DND-41 (cell line): ENCODE data around the gene DYNLT2.

Experiments used
- ATAC-seq: fragments of 200-7000 bp; cut with Tn5 transposase; 3 replicates; pipeline ENCODE4 v1.9.1; 2021; ENCODE audit warnings: low read depth; ENCODE audit not compliant: insufficient read depth
- DNase-seq: peaks from one replicate; pipeline ENCODE4 v3.0.0-alpha.2; 2020
- H2AFZ ChIP-seq: 2 replicates; pipeline ENCODE4 v1.6.0; 2012; ENCODE audit warnings: low read depth, low read length
- H3K27ac ChIP-seq: 2 replicates; pipeline ENCODE4 v1.5.1; 2012; ENCODE audit warnings: low read length, inconsistent platforms
- H3K27me3 ChIP-seq: fragments of 200-600 bp; sonication (generic); 2 replicates; pipeline ENCODE4 v1.6.0; 2012; ENCODE audit warnings: low read length, mild to moderate bottlenecking, inconsistent platforms; ENCODE audit not compliant: insufficient read depth, poor library complexity
- H3K36me3 ChIP-seq: 2 replicates; pipeline ENCODE4 v1.5.1; 2012; ENCODE audit warnings: low read length, inconsistent platforms; ENCODE audit not compliant: insufficient read depth
- H3K4me1 ChIP-seq: 2 replicates; pipeline ENCODE4 v1.5.1; 2012; ENCODE audit warnings: mild to moderate bottlenecking, low read length; ENCODE audit not compliant: insufficient read depth
- H3K4me2 ChIP-seq: 2 replicates; pipeline ENCODE4 v1.6.0; 2012; ENCODE audit warnings: mild to moderate bottlenecking, moderate library complexity, low read length, inconsistent platforms; ENCODE audit not compliant: insufficient read depth
- H3K4me3 ChIP-seq, 2 experiments: fragments of 200-600 bp in 1 of 2; shearing (Covaris generic) in 1 of 2; 2 replicates each; pipeline ENCODE4 v1.5.1; 2012 to 2016; ENCODE audit warnings: inconsistent platforms in 2 of 2, low read length in 2 of 2, mild to moderate bottlenecking in 2 of 2, low read depth in 1 of 2, moderate library complexity in 1 of 2
- H3K79me2 ChIP-seq: 2 replicates; pipeline ENCODE4 v1.6.0; 2012; ENCODE audit warnings: low read length, inconsistent platforms; ENCODE audit not compliant: insufficient read depth
- H3K9ac ChIP-seq: 2 replicates; pipeline ENCODE4 v1.6.0; 2012; ENCODE audit warnings: low read depth, mild to moderate bottlenecking, inconsistent platforms, low read length, moderate library complexity
- H3K9me3 ChIP-seq: 2 replicates; pipeline ENCODE4 v1.5.1; 2012; ENCODE audit warnings: low read length, moderate library complexity, mild to moderate bottlenecking, inconsistent platforms; ENCODE audit not compliant: insufficient read depth, severe bottlenecking
- H4K20me1 ChIP-seq: 2 replicates; pipeline ENCODE4 v1.6.0; 2012; ENCODE audit warnings: low read length; ENCODE audit not compliant: insufficient read depth
- CTCF ChIP-seq: IDR thresholded peaks from 2 replicates; pipeline ENCODE4 v1.5.1; 2012; ENCODE audit warnings: borderline replicate concordance, low read length, moderate library complexity, mild to moderate bottlenecking; ENCODE audit not compliant: poor library complexity, severe bottlenecking; ENCODE audit errors: extremely low read depth
- EZH2 ChIP-seq: IDR thresholded peaks from 3 replicates; pipeline ENCODE4 v1.6.1; 2012; ENCODE audit warnings: borderline replicate concordance, low read depth, mild to moderate bottlenecking, moderate library complexity, low read length, inconsistent platforms; ENCODE audit not compliant: severe bottlenecking

Gene DYNLT2

GRCh38 chr6:169794317-169795055 is 43.1 kb upstream of the DYNLT2 start:
- peak; percentile 53 for DNase-seq

GRCh38 chr6:169793408-169793807 is 42.0 kb upstream of the DYNLT2 start:
- TF ChIP-seq CTCF (peak; percentile 13), EZH2 (no peak)
- DNase-seq (peak; percentile 93), ATAC-seq (peak; percentile 90)
- Histone ChIP-seq H3K79me2 (no peaks in the 10 kb centered on the region), H3K36me3 (no peaks in the 10 kb centered on the region), H3K4me1 (peaks cover 58% of the 10 kb centered on the region), H3K4me3 (peak overlapping the region in 1 of 2 experiments; percentile 13; a peak in 1 of 4 replicates), H3K4me2 (peak overlapping the region; percentile 53), H3K27ac (peak overlapping the region; percentile 79), H2AFZ (no peak overlapping the region), H4K20me1 (peaks cover 7% of the 10 kb centered on the region; the same call in 1 of the 2 replicates), H3K9ac (0 out of 2 replicates have a peak overlapping the region, but pooled peaks have one; percentile 22), H3K27me3 (peaks cover 13% of the 10 kb centered on the region), H3K9me3 (no peaks in the 10 kb centered on the region)

More at GRCh38 chr6:169794317-169795055, 43.1 kb upstream of the DYNLT2 start:
- TF ChIP-seq CTCF (no peak), EZH2 (no peak)
- Histone ChIP-seq H3K27me3 (peaks cover 15% of the 10 kb centered on the region), H4K20me1 (peaks cover 5% of the 10 kb centered on the region; the same call in 1 of the 2 replicates), H3K9ac (peak overlapping the region; percentile 22; the same call in 1 of the 2 replicates), H3K9me3 (no peaks in the 10 kb centered on the region), H3K4me1 (peaks cover 58% of the 10 kb centered on the region), H3K79me2 (no peaks in the 10 kb centered on the region), H3K36me3 (no peaks in the 10 kb centered on the region), H2AFZ (0 out of 2 replicates have a peak overlapping the region, but pooled peaks have one; percentile 2), H3K4me2 (peak overlapping the region; percentile 53), H3K4me3 (peak overlapping the region in 1 of 2 experiments; percentile 13; a peak in 1 of 4 replicates), H3K27ac (peak overlapping the region; percentile 79)
- peak; percentile 22; the same call in 1 of the 3 replicates for ATAC-seq

- no peak for ATAC-seq
- Histone ChIP-seq H3K9me3 (no peaks in the 10 kb centered on the region), H3K36me3 (no peaks in the 10 kb centered on the region), H3K79me2 (no peaks in the 10 kb centered on the region), H3K27ac (peak overlapping the region; percentile 69), H3K4me2 (peak overlapping the region; percentile 53), H3K9ac (no peak overlapping the region; the same call in 1 of the 2 replicates), H4K20me1 (peaks cover 7% of the 10 kb centered on the region; the same call in 1 of the 2 replicates), H3K4me3 (no peak overlapping the region), H2AFZ (no peak overlapping the region), H3K4me1 (peaks cover 58% of the 10 kb centered on the region), H3K27me3 (peaks cover 12% of the 10 kb centered on the region)
- peak; percentile 3 for DNase-seq
- no peak for TF ChIP-seq EZH2
- TF ChIP-seq CTCF: no peak
Measured at GRCh38 chr6:169792306-169793015, 41.1 kb upstream of the DYNLT2 start.
